ENCODE results near the gene CBFA2T2. TPM values are rescaled to one million over a fixed set of nuclear protein-coding genes. Genes with fewer than 3 reads are reported as not detected.
"Not testable (repeated sequence)": the region's sequence is repeated elsewhere in the genome, so short reads cannot be mapped to it uniquely, and the experiment has no call there.

The CBFA2T2 gene
- total RNA-seq, 1 donor from 2014 or later = 19.6 TPM

- Mint-ChIP-seq H3K36me3 (ENCODE audit: unreplicated experiment) (no peaks in the 10 kb centered on the region), H3K4me3 (ENCODE audit: unreplicated experiment) (no peak overlapping the region), H3K27ac (ENCODE audit: unreplicated experiment) (no peak overlapping the region), H3K9me3 (ENCODE audit: unreplicated experiment) (no peaks in the 10 kb centered on the region), H3K4me1 (ENCODE audit: unreplicated experiment) (no peaks in the 10 kb centered on the region), H3K27me3 (ENCODE audit: unreplicated experiment) (peaks cover 5% of the 10 kb centered on the region)
- no peak for TF ChIP-seq CTCF (IDR thresholded peaks at IDR 0.05)
- DNase-seq (ENCODE audit: extremely low spot score, unreplicated experiment) = no peak
Observed at GRCh38 chr20:33480048-33480447, 9.8 kb upstream of the CBFA2T2 start.

GRCh38 chr20:33481431-33481941 is 8.4 kb upstream of the CBFA2T2 start:
- H3K4me3 Mint-ChIP-seq (ENCODE audit: unreplicated experiment) = no peak overlapping the region
- H3K27ac Mint-ChIP-seq (ENCODE audit: unreplicated experiment) = no peak overlapping the region
- no peak for DNase-seq (ENCODE audit: extremely low spot score, unreplicated experiment)
- no peaks in the 10 kb centered on the region for H3K27me3 Mint-ChIP-seq (ENCODE audit: unreplicated experiment)
- TF ChIP-seq CTCF (IDR thresholded peaks at IDR 0.05) = no peak
- H3K36me3 Mint-ChIP-seq (ENCODE audit: unreplicated experiment) = no peaks in the 10 kb centered on the region
- no peaks in the 10 kb centered on the region for H3K4me1 Mint-ChIP-seq (ENCODE audit: unreplicated experiment)
- H3K9me3 Mint-ChIP-seq (ENCODE audit: unreplicated experiment) = no peaks in the 10 kb centered on the region

- Mint-ChIP-seq H3K4me3 (ENCODE audit: unreplicated experiment) (no peak overlapping the region), H3K4me1 (ENCODE audit: unreplicated experiment) (no peaks in the 10 kb centered on the region), H3K27ac (ENCODE audit: unreplicated experiment) (no peak overlapping the region), H3K9me3 (ENCODE audit: unreplicated experiment) (no peaks in the 10 kb centered on the region), H3K27me3 (ENCODE audit: unreplicated experiment) (no peaks in the 10 kb centered on the region), H3K36me3 (ENCODE audit: unreplicated experiment) (no peaks in the 10 kb centered on the region)
- no peak for TF ChIP-seq CTCF (IDR thresholded peaks at IDR 0.05)
- no peak for DNase-seq (ENCODE audit: extremely low spot score, unreplicated experiment)
Observed at GRCh38 chr20:33482581-33482980, 7.3 kb upstream of the CBFA2T2 start.

GRCh38 chr20:33483186-33483585 is 6.7 kb upstream of the CBFA2T2 start:
- not testable (repeated sequence) for H3K27me3 Mint-ChIP-seq (ENCODE audit: unreplicated experiment); H3K4me3 Mint-ChIP-seq (ENCODE audit: unreplicated experiment); H3K27ac Mint-ChIP-seq (ENCODE audit: unreplicated experiment); H3K36me3 Mint-ChIP-seq (ENCODE audit: unreplicated experiment); H3K9me3 Mint-ChIP-seq (ENCODE audit: unreplicated experiment); H3K4me1 Mint-ChIP-seq (ENCODE audit: unreplicated experiment); DNase-seq (ENCODE audit: extremely low spot score, unreplicated experiment)

- Mint-ChIP-seq H3K27me3 (ENCODE audit: unreplicated experiment) (no peaks in the 10 kb centered on the region), H3K9me3 (ENCODE audit: unreplicated experiment) (no peaks in the 10 kb centered on the region), H3K27ac (ENCODE audit: unreplicated experiment) (peak overlapping the region; percentile 67), H3K4me1 (ENCODE audit: unreplicated experiment) (peaks cover 11% of the 10 kb centered on the region), H3K36me3 (ENCODE audit: unreplicated experiment) (no peaks in the 10 kb centered on the region), H3K4me3 (ENCODE audit: unreplicated experiment) (no peak overlapping the region)
- TF ChIP-seq CTCF (IDR thresholded peaks at IDR 0.05) = no peak
- no peak for DNase-seq (ENCODE audit: extremely low spot score, unreplicated experiment)
Observed at GRCh38 chr20:33488201-33488600, 1.7 kb upstream of the CBFA2T2 start.

GRCh38 chr20:33488661-33489494 is 1.0 kb upstream of the CBFA2T2 start:
- not testable (repeated sequence) for H3K27me3 Mint-ChIP-seq (ENCODE audit: unreplicated experiment); H3K9me3 Mint-ChIP-seq (ENCODE audit: unreplicated experiment); DNase-seq (ENCODE audit: extremely low spot score, unreplicated experiment); H3K36me3 Mint-ChIP-seq (ENCODE audit: unreplicated experiment)
- H3K4me3 Mint-ChIP-seq (ENCODE audit: unreplicated experiment) = peak overlapping the region; percentile 45
- peak overlapping the region; percentile 67 for H3K27ac Mint-ChIP-seq (ENCODE audit: unreplicated experiment)
- peaks cover 11% of the 10 kb centered on the region for H3K4me1 Mint-ChIP-seq (ENCODE audit: unreplicated experiment)
